Heart right ventricle (tissue), 16 donors: ENCODE measurements around the gene TTLL11. TPM values are rescaled to one million over a fixed set of nuclear protein-coding genes. Genes with fewer than 3 reads are reported as not detected.

Experiments used
- ATAC-seq, 8 donors: fragments of 200-7000 bp; cut with Tn5 transposase; one replicate each; pipeline ENCODE4 v1.9.1; 2020; ENCODE audit warnings: mild to moderate bottlenecking in 8 of 8, moderate library complexity in 8 of 8, moderate number of reproducible peaks in 1 of 8
- DNase-seq, 2 donors: peaks; one replicate each; pipeline ENCODE4 v3.0.0-alpha.2; 2020
- H3K27ac ChIP-seq, 10 donors: fragments of 200-600 bp; sonication (generic) in 2 of 10; one replicate each; pipeline versions ENCODE4 v1.5.0 to v1.8.0; 2020 to 2022; ENCODE audit warnings: mild to moderate bottlenecking in 3 of 10
- H3K27me3 ChIP-seq, 7 donors: fragments of 200-600 bp; one replicate each; pipeline ENCODE4 v1.8.0; 2021 to 2022; ENCODE audit warnings: mild to moderate bottlenecking in 2 of 7
- H3K36me3 ChIP-seq, 9 donors: fragments of 200-600 bp; sonication (generic) in 1 of 9; one replicate each; pipeline versions ENCODE4 v1.5.0 to v1.8.0; 2020 to 2022; ENCODE audit warnings: mild to moderate bottlenecking in 2 of 9
- H3K4me1 ChIP-seq, 9 donors: fragments of 200-600 bp; sonication (generic) in 1 of 9; one replicate each; pipeline versions ENCODE4 v1.5.0 to v1.8.0; 2020 to 2022; ENCODE audit warnings: mild to moderate bottlenecking in 4 of 9
- H3K4me3 ChIP-seq, 10 donors: fragments of 200-600 bp; sonication (generic) in 2 of 10; one replicate each; pipeline versions ENCODE4 v1.5.0 to v1.8.0; 2020 to 2022; ENCODE audit warnings: mild to moderate bottlenecking in 7 of 10, moderate library complexity in 2 of 10
- H3K9me3 ChIP-seq, 11 donors: fragments of 200-600 bp in 10 of 11; sonication (generic) in 2 of 11; one replicate each; pipeline versions ENCODE4 v1.5.0 to v1.8.0; 2013 to 2022; ENCODE audit warnings: mild to moderate bottlenecking in 2 of 11, control low read depth in 1 of 11, moderate library complexity in 1 of 11
- WGBS, 2 donors: extraction: QIAGEN DNeasy Blood & Tissue Kit; methylation state at CpG; one replicate each; pipeline ENCODE4 v1.1.7; 2013; ENCODE audit warnings: inconsistent platforms in 1 of 2; 5-methylcytosine and 5-hydroxymethylcytosine counted together
- intact Hi-C, 10 donors: fragments of 100-400 bp; cut with DNase I; formaldehyde crosslinking; loops; one replicate each; pipeline versions ENCODE4 v1.11.1 to v1.14.2; 2022
- polyA plus RNA-seq, 2 donors: library from polyadenylated mRNA; stranded (reverse); fragments of 200-250 nt; gene quantifications; one replicate each; pipeline ENCODE4 v1.2.3, GENCODE V29; 2013
- total RNA-seq, 10 donors: library from RNA; stranded (reverse); fragmentation: NEBNext Ultra II Directional in 3 of 10; extraction: Animal tissue kit (Norgen Biotek cat#: 25700) in 3 of 10; gene quantifications; one replicate each; pipeline versions ENCODE4 v1.2.1 to v1.2.4, GENCODE V29; 2021 to 2023
- TF ChIP-seq, protein P1 (sequence below), 9 donors: fragments of 200-600 bp; sonication (generic) in 2 of 9; IDR thresholded peaks; one replicate each; pipeline versions ENCODE4 v1.5.0 to v1.8.0; 2021 to 2022; ENCODE audit warnings: antibody characterized with exemption in 9 of 9, mild to moderate bottlenecking in 5 of 9, moderate library complexity in 1 of 9
- donor health status: Arrhythmogenic right ventricular cardiomyopathy.
- donor health status: ischemic (EF 13 %, LVEDD 7.1; RV severe dilation, severe dysfunction).
- donor health status: healthy with polysubstance abuse.
- donor health status: DM: no; HTN: yes; CAD: no.
- donor health status: DM: no; HTN: no; CAD: no.
- donor health status: ischemic (EF 25% LVEDD 6.9; RV normal size, moderate dysfunction).
- donor health status: ischemic (EF 25% LVEDD 5.7; RV mildly dilated, moderate dysfunction).
- donor health status: healthy.
- donor health status: DM: yes; HTN: yes; CAD: no.
- donor health status: Ischemic cardiomyopathy.
- donor health status: ischemic (EF 35%, LVEDD 5.7; RV mildly dilated, moderate dysfunction).
- donor health status: nonischemic (EF 11% LVEDD 7.7; RV severe dilation, severe dysfunction).
- donor health status: DM: yes; HTN: yes; CAD: no.
- donor health status: PGD.
- donor health status: ischemic (EF 29% LVEDD 5.4; RV normal size, mild dysfunction).
- donor health status: nonischemic (EF 23%, LVEDD 6.1; RV moderate dilation, normal function).

Gene TTLL11
- total and polyA plus RNA-seq, 12 donors, result 2.6 to 8.7 (median 5.8) TPM

DNA sequence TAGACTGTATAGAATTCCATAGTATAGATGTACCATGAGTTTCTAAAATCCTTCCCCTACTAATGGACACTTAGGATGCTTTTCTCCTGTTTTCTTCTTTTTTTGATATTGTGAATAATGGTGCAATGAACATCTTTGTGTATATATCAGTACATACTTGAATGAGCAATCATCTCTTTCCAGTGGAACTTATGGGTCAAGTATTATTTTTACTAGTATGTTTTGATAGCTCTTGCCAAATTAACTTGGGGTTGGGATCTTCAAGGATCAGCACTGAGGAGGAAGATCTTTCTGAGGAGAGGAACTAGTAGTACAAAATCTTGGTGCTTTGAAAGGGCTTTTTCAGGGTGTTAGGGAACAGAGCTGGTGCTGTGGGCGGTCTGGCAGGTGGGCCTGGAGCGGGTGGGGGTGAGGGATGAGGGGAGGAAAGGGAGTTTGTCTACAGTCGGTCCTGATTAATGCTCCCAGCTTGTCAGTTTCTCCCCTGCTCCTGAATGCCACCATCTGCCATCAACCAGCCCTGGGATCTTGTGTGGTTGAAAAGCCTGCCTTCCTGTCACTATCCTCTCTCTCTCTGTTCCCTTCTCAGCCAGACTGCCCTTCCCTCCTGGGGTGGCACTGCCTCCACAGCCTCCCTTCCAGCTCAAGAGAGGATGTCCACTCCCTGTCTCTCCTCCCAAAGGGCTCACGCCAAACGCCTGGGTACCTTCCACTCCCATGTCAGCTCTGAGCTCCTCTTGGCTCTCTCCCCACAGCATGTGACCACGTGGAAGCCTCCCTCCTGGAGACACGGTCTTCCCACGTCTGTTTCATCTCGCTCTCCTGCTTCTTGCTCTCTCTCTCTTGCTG is 255.8 kb downstream of the TTLL11 start:
- H3K27ac ChIP-seq, result no peak overlapping the region
- H3K4me3 ChIP-seq, result no peak overlapping the region
- peak in 1 of 2 donors; percentile 19 for DNase-seq
- no peaks in the 10 kb centered on the region for H3K27me3 ChIP-seq
- 35 to 49% methylated on average over 9 of the region's 9 CpGs for WGBS, 2 donors
- H3K9me3 ChIP-seq, result no peaks in the 10 kb centered on the region
- peaks cover 0 to 10% (median 4%) of the 10 kb centered on the region in 9 donors for H3K4me1 ChIP-seq
- intact Hi-C loops, result loop anchor here in 1 of 10 donors (5.0 kb wide), 1 partner anchor 40 kb away; no protein-coding TSS in a partner anchor
- ATAC-seq, result peak in 6 of 8 donors; percentile 33 to 79 (median 68)
- no peaks in the 10 kb centered on the region for H3K36me3 ChIP-seq
- TF ChIP-seq, protein P1, sequence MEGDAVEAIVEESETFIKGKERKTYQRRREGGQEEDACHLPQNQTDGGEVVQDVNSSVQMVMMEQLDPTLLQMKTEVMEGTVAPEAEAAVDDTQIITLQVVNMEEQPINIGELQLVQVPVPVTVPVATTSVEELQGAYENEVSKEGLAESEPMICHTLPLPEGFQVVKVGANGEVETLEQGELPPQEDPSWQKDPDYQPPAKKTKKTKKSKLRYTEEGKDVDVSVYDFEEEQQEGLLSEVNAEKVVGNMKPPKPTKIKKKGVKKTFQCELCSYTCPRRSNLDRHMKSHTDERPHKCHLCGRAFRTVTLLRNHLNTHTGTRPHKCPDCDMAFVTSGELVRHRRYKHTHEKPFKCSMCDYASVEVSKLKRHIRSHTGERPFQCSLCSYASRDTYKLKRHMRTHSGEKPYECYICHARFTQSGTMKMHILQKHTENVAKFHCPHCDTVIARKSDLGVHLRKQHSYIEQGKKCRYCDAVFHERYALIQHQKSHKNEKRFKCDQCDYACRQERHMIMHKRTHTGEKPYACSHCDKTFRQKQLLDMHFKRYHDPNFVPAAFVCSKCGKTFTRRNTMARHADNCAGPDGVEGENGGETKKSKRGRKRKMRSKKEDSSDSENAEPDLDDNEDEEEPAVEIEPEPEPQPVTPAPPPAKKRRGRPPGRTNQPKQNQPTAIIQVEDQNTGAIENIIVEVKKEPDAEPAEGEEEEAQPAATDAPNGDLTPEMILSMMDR (IDR thresholded peaks at IDR 0.05), result no peak

DNA sequence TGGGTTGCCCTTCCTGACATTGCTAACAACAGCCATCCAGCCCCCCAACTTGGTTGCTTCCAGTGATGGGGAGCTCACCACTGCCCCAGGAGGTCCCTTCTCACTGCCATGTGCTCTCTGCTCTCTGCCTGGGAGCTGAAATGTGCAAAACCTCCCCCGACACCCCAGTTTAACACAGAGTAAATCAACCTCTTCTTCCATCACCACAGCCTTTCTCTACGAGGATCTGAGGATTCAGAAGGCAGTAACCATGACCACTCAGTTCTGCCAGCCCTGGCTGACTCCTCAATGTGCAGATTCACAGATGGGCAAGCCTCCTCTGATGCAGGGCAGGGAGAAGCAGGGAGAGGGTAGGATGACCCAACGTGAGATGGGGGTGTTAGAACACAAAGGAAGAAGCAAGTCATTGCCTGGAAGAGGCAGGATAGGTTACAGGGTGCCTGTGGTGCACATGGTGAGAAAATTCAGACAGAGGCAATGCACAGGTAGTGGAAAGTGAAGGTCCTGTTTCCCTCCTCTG is 256.7 kb downstream of the TTLL11 start:
- intact Hi-C loops, result loop anchor here in 1 of 10 donors (5.0 kb wide), 1 partner anchor 39 kb away; no protein-coding TSS in a partner anchor
- H3K36me3 ChIP-seq, result no peaks in the 10 kb centered on the region
- no peaks in the 10 kb centered on the region for H3K9me3 ChIP-seq
- H3K4me1 ChIP-seq, result peaks cover 0 to 10% (median 4%) of the 10 kb centered on the region in 9 donors
- DNase-seq (no peak), ATAC-seq (no peak)
- no peaks in the 10 kb centered on the region for H3K27me3 ChIP-seq
- H3K27ac ChIP-seq, result no peak overlapping the region
- TF ChIP-seq, protein P1 (IDR thresholded peaks at IDR 0.05), result no peak
- 94% methylated on average over 3 of the region's 3 CpGs for WGBS, 2 donors
- H3K4me3 ChIP-seq, result no peak overlapping the region

DNA sequence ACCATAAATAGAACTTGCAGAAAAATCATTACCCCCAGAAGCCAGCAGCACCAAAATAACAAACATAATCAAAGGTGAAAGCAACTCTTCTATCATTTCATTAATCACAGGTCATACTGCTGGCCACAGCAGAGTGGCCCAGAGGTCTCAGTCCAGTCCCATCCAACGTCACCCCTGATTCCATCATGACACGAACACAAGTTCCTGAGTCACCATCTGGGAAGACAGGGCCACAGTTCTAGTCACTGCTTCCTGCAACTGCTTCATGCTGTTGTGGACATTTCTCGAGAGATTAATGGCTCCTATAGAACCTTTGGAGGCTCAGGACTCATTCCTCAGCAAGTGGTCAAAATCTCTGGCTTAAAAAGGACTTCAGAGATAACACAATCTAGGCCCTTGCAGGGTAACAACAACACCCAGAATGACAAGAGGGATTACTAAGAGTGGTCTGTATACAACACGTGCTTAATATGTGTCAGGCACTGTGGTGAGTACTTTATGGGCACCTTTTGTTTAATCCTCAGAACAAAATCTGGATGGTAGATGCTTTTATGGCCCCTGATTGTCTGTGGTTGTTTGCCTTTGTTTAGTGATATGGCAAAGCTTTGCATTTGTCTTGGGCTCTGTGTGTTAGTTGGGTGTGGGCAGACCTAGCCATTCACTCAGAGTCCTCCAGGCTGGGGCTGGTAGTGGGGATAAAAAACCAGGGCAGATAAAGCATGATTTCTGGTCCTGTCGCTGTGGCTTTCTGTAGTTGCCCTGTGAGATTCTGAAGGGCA is 257.3 kb downstream of the TTLL11 start:
- Histone ChIP-seq H3K4me3 (no peak overlapping the region), H3K4me1 (peaks cover 0 to 10% (median 4%) of the 10 kb centered on the region in 9 donors), H3K36me3 (no peaks in the 10 kb centered on the region), H3K27ac (no peak overlapping the region), H3K9me3 (no peaks in the 10 kb centered on the region), H3K27me3 (no peaks in the 10 kb centered on the region)
- DNase-seq (no peak), ATAC-seq (no peak)
- intact Hi-C loops, result loop anchor here in 1 of 10 donors (5.0 kb wide), 1 partner anchor 38 kb away; no protein-coding TSS in a partner anchor
- 89 to 92% methylated on average over 5 of the region's 5 CpGs for WGBS, 2 donors
- TF ChIP-seq, protein P1 (IDR thresholded peaks at IDR 0.05), result no peak

DNA sequence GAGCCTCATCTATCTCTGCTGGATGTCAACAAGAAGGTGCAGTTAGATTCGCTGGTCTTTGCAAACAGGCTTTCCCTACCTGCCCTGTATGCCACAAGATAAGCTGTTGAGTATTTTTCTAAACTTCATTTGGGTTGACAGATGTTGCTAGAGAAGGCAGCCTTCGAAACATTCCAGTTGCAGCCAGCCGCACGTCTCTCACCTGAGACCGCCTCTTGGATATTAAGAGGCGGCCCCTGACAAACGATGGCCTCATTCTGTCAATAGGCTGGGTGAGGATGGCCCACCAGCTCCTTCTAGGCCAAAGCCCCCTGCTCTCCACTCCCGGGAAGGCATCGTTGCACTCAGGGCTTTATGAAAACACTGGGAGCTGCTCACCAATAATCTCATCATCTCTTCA is 260.0 kb downstream of the TTLL11 start:
- ATAC-seq, result no peak
- Histone ChIP-seq H3K27me3 (no peaks in the 10 kb centered on the region), H3K4me3 (no peak overlapping the region), H3K4me1 (peaks cover 0 to 9% (median 4%) of the 10 kb centered on the region in 9 donors), H3K27ac (no peak overlapping the region), H3K9me3 (no peaks in the 10 kb centered on the region), H3K36me3 (no peaks in the 10 kb centered on the region)
- intact Hi-C loops, result no loop called here
- DNase-seq, result no peak
- TF ChIP-seq, protein P1 (IDR thresholded peaks at IDR 0.05), result no peak
- 94 to 96% methylated on average over 9 of the region's 9 CpGs for WGBS, 2 donors
